ENCODE data around the gene CD82. TPM values are rescaled to one million over a fixed set of nuclear protein-coding genes. Genes with fewer than 3 reads are reported as not detected.

Gene CD82
- total RNA-seq, 1 experiment from 2014 or later, result 30.7 TPM

DNA sequence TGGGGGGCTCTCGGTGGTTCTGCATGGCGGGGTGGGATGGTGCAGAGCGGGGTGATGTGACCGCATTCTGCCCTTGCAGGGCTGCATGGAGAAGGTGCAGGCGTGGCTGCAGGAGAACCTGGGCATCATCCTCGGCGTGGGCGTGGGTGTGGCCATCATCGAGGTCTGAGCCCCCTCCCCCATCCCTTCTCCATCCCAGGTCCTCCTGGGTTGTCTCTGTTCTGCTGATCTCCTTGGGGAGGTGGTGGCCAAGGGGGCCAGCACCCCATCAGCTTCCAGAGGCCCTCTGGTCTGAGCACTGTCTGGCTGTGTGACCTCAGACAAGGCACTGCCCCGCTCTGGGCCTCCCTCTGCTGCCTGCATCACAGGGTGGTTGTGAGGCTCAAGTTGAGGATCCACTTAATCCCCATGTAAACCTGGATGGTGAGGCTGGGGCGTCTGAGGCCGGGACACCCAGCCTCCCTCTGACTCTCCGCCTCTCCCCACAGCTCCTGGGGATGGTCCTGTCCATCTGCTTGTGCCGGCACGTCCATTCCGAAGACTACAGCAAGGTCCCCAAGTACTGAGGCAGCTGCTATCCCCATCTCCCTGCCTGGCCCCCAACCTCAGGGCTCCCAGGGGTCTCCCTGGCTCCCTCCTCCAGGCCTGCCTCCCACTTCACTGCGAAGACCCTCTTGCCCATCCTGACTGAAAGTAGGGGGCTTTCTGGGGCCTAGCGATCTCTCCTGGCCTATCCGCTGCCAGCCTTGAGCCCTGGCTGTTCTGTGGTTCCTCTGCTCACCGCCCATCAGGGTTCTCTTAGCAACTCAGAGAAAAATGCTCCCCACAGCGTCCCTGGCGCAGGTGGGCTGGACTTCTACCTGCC lies 53.3 kb downstream of the CD82 start:
- DNase-seq, result no peak
- Histone ChIP-seq H3K9me2 (ENCODE audit: insufficient read depth) (no peaks in the 10 kb centered on the region), H3K4me3 (no peak overlapping the region), H3K36me3 (ENCODE audit: low read depth) (no peaks in the 10 kb centered on the region), H4K20me1 (ENCODE audit: insufficient read depth) (no peaks in the 10 kb centered on the region), H2AFZ (no peak overlapping the region), H3K4me1 (replicated peaks; ENCODE audit: insufficient read depth) (no peaks in the 10 kb centered on the region), H3K27me3 (ENCODE audit: insufficient read depth, low read depth) (no peaks in the 10 kb centered on the region), H3F3A (ENCODE audit: insufficient read depth, low read depth) (no peaks in the 10 kb centered on the region), H3K4me2 (no peak overlapping the region), H3K9me3 (ENCODE audit: insufficient read depth, low read depth) (no peaks in the 10 kb centered on the region), H3K27ac (no peak overlapping the region), H3K79me2 (ENCODE audit: low read depth) (no peaks in the 10 kb centered on the region)
- BruUV-seq (replicated peaks), result no TSS peak
- POLR2A ChIA-PET (ENCODE audit: unreplicated experiment), result no interaction called here
- CTCF ChIA-PET, result interaction anchor here (0.6 to 0.7 kb wide), 2 partner anchors 57 to 515 kb away, joined by 3 to 14 read pairs; no protein-coding TSS in a partner anchor
- TF ChIP-seq EZH2 (IDR thresholded peaks at IDR 0.05; ENCODE audit: low read depth), result no peak
- TF ChIP-seq, protein P1, sequence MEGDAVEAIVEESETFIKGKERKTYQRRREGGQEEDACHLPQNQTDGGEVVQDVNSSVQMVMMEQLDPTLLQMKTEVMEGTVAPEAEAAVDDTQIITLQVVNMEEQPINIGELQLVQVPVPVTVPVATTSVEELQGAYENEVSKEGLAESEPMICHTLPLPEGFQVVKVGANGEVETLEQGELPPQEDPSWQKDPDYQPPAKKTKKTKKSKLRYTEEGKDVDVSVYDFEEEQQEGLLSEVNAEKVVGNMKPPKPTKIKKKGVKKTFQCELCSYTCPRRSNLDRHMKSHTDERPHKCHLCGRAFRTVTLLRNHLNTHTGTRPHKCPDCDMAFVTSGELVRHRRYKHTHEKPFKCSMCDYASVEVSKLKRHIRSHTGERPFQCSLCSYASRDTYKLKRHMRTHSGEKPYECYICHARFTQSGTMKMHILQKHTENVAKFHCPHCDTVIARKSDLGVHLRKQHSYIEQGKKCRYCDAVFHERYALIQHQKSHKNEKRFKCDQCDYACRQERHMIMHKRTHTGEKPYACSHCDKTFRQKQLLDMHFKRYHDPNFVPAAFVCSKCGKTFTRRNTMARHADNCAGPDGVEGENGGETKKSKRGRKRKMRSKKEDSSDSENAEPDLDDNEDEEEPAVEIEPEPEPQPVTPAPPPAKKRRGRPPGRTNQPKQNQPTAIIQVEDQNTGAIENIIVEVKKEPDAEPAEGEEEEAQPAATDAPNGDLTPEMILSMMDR (conservative IDR thresholded peaks at IDR 0.05), result no peak
- intact Hi-C loops (cut with micrococcal nuclease; ENCODE audit: unreplicated experiment), result loop anchor here (5.0 to 10.0 kb wide), 2 partner anchors 334 to 521 kb away; partner anchors contain the start of gene EXT2

DNA sequence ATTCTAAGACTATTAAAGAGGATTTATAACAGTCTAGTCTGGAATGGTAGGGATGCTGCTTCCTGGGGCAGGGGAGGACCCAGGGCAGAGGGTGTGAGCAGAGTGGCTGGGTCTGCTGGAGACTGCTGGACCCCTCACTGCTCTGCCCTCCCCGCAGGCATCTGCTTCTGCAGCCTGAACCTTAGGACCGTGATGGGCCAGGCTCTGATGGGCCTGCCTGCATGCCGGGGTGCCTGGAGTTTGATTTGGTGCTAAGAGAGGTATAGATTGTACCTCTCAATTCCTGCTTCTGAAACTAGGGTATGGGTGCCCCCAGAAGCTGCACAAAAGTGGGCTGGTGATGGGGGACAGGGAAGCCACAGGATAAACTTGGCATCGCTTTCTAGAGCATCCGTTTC lies 54.9 kb downstream of the CD82 start:
- H3K4me1 ChIP-seq (replicated peaks; ENCODE audit: insufficient read depth), result no peaks in the 10 kb centered on the region
- H2AFZ ChIP-seq, result no peak overlapping the region
- H3F3A ChIP-seq (ENCODE audit: insufficient read depth, low read depth), result no peaks in the 10 kb centered on the region
- no peaks in the 10 kb centered on the region for H3K27me3 ChIP-seq (ENCODE audit: insufficient read depth, low read depth)
- no peaks in the 10 kb centered on the region for H3K36me3 ChIP-seq (ENCODE audit: low read depth)
- H3K9me2 ChIP-seq (ENCODE audit: insufficient read depth), result no peaks in the 10 kb centered on the region
- POLR2A ChIA-PET (ENCODE audit: unreplicated experiment), result no interaction called here
- BruUV-seq (replicated peaks), result no TSS peak
- no peaks in the 10 kb centered on the region for H3K79me2 ChIP-seq (ENCODE audit: low read depth)
- no peak overlapping the region for H3K27ac ChIP-seq
- TF ChIP-seq EZH2 (IDR thresholded peaks at IDR 0.05; ENCODE audit: low read depth), result no peak
- TF ChIP-seq, protein P1 (conservative IDR thresholded peaks at IDR 0.05), result no peak
- intact Hi-C loops (cut with micrococcal nuclease; ENCODE audit: unreplicated experiment), result loop anchor here (2.0 to 5.0 kb wide), 4 partner anchors 107 to 484 kb away; partner anchors contain the start of gene TSPAN18
- DNase-seq, result no peak
- no peaks in the 10 kb centered on the region for H4K20me1 ChIP-seq (ENCODE audit: insufficient read depth)
- CTCF ChIA-PET, result no interaction called here
- H3K9me3 ChIP-seq (ENCODE audit: insufficient read depth, low read depth), result no peaks in the 10 kb centered on the region
- no peak overlapping the region for H3K4me2 ChIP-seq
- H3K4me3 ChIP-seq, result no peak overlapping the region

DNA sequence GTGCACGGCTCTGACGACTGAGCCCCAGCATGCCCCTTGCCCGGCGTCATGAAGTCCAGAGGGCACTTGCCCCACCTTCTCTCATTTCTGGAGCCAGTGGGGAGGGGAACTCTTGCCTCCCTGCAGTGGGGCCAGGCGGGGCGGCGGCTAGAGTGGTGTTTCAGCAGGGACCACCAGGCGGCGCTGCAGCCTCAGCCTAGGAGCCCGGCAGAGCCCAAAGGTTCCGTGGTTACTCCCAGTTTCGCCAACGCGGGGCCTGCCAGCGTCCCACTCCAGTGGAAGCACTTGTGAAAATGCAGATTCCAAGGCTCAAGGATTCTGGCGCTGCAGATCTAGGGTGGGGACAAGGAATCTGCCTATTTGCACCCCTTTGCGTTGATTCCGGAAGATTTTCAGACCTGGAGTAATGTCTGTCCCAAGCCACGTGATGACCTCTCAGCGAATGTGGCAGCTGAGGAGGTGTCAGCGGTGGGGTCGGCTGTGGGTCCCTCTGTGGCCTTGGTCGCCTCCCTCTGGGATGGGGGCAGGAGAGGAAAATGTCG lies 55.7 kb downstream of the CD82 start:
- Histone ChIP-seq H3K27ac (no peak overlapping the region), H3F3A (ENCODE audit: insufficient read depth, low read depth) (no peaks in the 10 kb centered on the region), H3K4me3 (no peak overlapping the region), H3K27me3 (ENCODE audit: insufficient read depth, low read depth) (0 out of 2 replicates have a peak, but pooled peaks cover under 1% of the 10 kb centered on the region), H3K79me2 (ENCODE audit: low read depth) (no peaks in the 10 kb centered on the region), H4K20me1 (ENCODE audit: insufficient read depth) (no peaks in the 10 kb centered on the region), H2AFZ (no peak overlapping the region), H3K4me1 (replicated peaks; ENCODE audit: insufficient read depth) (no peaks in the 10 kb centered on the region), H3K9me3 (ENCODE audit: insufficient read depth, low read depth) (no peaks in the 10 kb centered on the region), H3K4me2 (no peak overlapping the region), H3K9me2 (ENCODE audit: insufficient read depth) (no peaks in the 10 kb centered on the region), H3K36me3 (ENCODE audit: low read depth) (no peaks in the 10 kb centered on the region)
- CTCF ChIA-PET, result interaction anchor here (0.9 to 1.4 kb wide), 2 partner anchors 154 to 484 kb away, joined by 3 read pairs; no protein-coding TSS in a partner anchor
- DNase-seq, result peak in 1 of 2 experiments; percentile 72
- no TSS peak for BruUV-seq (replicated peaks)
- no peak for TF ChIP-seq EZH2 (IDR thresholded peaks at IDR 0.05; ENCODE audit: low read depth)
- TF ChIP-seq, protein P1 (conservative IDR thresholded peaks at IDR 0.05), result peak; percentile 99
- POLR2A ChIA-PET (ENCODE audit: unreplicated experiment), result no interaction called here
- intact Hi-C loops (cut with micrococcal nuclease; ENCODE audit: unreplicated experiment), result loop anchor here (1.0 to 5.0 kb wide), 5 partner anchors 106 to 484 kb away; partner anchors contain the start of gene TSPAN18
